Stimulated activated CD4-positive, alpha-beta T cell treated with anti-CD3 and anti-CD28 coated beads, Interleukin-12 subunit alpha, Interleukin-12 subunit beta, amount 100 ng/mL, for 24 hours (primary cell): ENCODE data around the gene CYTH4.
"Not testable (repeated sequence)": the region's sequence is repeated elsewhere in the genome, so short reads cannot be mapped to it uniquely, and the experiment has no call there.

ENCODE experiments used
- DNase-seq, 2 experiments: peaks; one replicate each; pipeline ENCODE4 v3.0.0-alpha.2; 2020; ENCODE audit warnings: low read depth in 2 of 2

The CYTH4 gene

GRCh38 chr22:37310075-37310606, 27.8 kb downstream of the CYTH4 start:
- DNase-seq, result no peak

GRCh38 chr22:37310815-37311595, 28.7 kb downstream of the CYTH4 start:
- no peak for DNase-seq

GRCh38 chr22:37311761-37312312, 29.5 kb downstream of the CYTH4 start:
- DNase-seq, result no peak

- DNase-seq, result no peak
Measured at GRCh38 chr22:37312549-37313183, 30.4 kb downstream of the CYTH4 start.

GRCh38 chr22:37313376-37314314, 31.3 kb downstream of the CYTH4 start:
- DNase-seq, result no peak

GRCh38 chr22:37314315-37315074, 32.2 kb downstream of the CYTH4 start:
- no peak for DNase-seq

- DNase-seq, result no peak
Measured at GRCh38 chr22:37316405-37316804, 34.1 kb downstream of the CYTH4 start.

- peak; percentile 56 to 61 for DNase-seq
Measured at GRCh38 chr22:37316875-37317371, 34.6 kb downstream of the CYTH4 start.

GRCh38 chr22:37317698-37318210, 35.4 kb downstream of the CYTH4 start:
- DNase-seq, result no peak

- no peak for DNase-seq
Measured at GRCh38 chr22:37318364-37319109, 36.2 kb downstream of the CYTH4 start.

- DNase-seq, result no peak
Measured at GRCh38 chr22:37319469-37319868, 37.2 kb downstream of the CYTH4 start.

GRCh38 chr22:37320726-37321677, 38.7 kb downstream of the CYTH4 start:
- no peak for DNase-seq

GRCh38 chr22:37324340-37325038, 42.2 kb downstream of the CYTH4 start:
- DNase-seq, result no peak

GRCh38 chr22:37325039-37325395, 42.7 kb downstream of the CYTH4 start:
- DNase-seq, result no peak

- no peak for DNase-seq
Measured at GRCh38 chr22:37326726-37327125, 44.4 kb downstream of the CYTH4 start.

- no peak for DNase-seq
Measured at GRCh38 chr22:37328017-37328416, 45.7 kb downstream of the CYTH4 start.

- not testable (repeated sequence) for DNase-seq
Measured at GRCh38 chr22:37328538-37329237, 46.4 kb downstream of the CYTH4 start.
